ENCODE results near the gene NPAS3.

Gene NPAS3

DNA sequence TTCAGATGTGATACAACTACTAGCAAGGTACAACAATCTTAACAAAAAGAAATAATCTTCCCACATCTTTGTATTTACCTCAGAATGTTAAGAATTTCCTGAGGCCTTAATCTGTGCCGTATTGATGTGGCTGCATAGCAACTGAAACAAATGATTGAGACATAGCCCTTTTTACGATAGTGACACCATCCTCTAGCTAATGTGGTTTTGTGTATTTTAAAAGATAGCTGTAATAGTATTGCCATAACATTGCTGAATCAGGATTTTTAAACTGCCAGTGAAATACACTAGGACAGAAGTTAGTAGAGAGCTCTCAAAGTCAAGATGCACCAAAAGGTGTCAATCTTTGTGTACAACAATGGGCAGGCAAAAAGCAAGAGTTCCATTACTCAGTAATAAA, 11.9 kb downstream of the NPAS3 start:
- in situ Hi-C loops (cut with HindIII; ENCODE audit: low sequenced_read_pairs) = no loop called here
- no peak overlapping the region for H3K4me3 ChIP-seq (ENCODE audit: low read depth, low read length)

DNA sequence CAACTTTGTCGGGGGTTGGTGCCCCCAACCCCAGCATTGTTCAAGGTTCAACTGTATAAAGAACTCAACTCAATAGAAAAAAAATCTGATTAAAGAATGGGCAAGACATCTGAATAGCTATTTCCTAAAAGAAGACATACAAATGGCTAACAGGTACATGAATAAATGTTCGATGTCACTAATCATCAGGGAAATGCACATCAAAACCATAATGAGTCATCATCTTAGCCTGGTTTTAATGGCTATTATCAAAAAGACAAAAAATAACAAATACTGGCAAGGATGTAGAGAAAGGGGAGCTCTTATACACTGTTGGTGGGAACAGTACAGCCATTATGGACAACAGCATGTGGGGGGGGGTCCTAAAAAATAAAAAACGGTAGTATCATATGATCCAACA, 28.7 kb downstream of the NPAS3 start:
- no peak for DNase-seq (ENCODE audit: low read depth)
- H3K4me3 ChIP-seq (ENCODE audit: low read depth, low read length) = no peak overlapping the region
- in situ Hi-C loops (cut with HindIII; ENCODE audit: low sequenced_read_pairs) = no loop called here
- TF ChIP-seq, protein P1, sequence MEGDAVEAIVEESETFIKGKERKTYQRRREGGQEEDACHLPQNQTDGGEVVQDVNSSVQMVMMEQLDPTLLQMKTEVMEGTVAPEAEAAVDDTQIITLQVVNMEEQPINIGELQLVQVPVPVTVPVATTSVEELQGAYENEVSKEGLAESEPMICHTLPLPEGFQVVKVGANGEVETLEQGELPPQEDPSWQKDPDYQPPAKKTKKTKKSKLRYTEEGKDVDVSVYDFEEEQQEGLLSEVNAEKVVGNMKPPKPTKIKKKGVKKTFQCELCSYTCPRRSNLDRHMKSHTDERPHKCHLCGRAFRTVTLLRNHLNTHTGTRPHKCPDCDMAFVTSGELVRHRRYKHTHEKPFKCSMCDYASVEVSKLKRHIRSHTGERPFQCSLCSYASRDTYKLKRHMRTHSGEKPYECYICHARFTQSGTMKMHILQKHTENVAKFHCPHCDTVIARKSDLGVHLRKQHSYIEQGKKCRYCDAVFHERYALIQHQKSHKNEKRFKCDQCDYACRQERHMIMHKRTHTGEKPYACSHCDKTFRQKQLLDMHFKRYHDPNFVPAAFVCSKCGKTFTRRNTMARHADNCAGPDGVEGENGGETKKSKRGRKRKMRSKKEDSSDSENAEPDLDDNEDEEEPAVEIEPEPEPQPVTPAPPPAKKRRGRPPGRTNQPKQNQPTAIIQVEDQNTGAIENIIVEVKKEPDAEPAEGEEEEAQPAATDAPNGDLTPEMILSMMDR (IDR thresholded peaks at IDR 0.05; ENCODE audit: low read depth, low read length, missing control alignments) = no peak

More for the DNA sequence above, 11.9 kb downstream of the NPAS3 start:
- peak; percentile 35 for DNase-seq (ENCODE audit: low read depth)
- TF ChIP-seq, protein P1 (IDR thresholded peaks at IDR 0.05; ENCODE audit: low read depth, low read length, missing control alignments) = no peak

DNA sequence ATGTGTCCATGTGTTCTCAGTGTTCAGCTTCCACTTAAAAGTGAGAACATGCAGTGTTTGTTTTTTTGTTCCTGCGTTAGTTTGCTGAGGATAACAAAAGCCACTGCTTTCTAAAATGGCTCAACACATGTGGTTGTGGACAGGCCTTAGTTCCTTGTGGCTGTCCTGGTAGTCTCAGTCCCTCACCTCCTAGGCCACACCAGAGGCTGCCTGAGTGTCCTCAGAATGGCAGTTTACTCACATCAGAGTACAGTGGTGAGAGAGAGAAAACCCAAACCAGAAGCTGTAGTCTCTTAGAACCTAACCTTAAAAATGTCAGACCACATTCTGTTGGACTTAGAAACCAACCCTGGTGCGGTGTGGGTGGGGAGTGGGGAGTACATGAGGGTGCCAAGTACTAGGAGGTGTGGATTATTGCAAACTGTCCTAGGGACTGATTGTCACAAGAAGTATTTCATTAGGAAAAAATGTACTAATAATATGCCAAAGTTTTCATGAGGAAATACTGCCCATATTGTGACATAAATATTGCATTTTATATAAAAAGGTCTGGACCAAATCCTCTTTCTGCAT, 30.4 kb downstream of the NPAS3 start:
- in situ Hi-C loops (cut with HindIII; ENCODE audit: low sequenced_read_pairs) = no loop called here
- TF ChIP-seq, protein P1 (IDR thresholded peaks at IDR 0.05; ENCODE audit: low read depth, low read length, missing control alignments) = no peak
- no peak overlapping the region for H3K4me3 ChIP-seq (ENCODE audit: low read depth, low read length)
- no peak for DNase-seq (ENCODE audit: low read depth)

DNA sequence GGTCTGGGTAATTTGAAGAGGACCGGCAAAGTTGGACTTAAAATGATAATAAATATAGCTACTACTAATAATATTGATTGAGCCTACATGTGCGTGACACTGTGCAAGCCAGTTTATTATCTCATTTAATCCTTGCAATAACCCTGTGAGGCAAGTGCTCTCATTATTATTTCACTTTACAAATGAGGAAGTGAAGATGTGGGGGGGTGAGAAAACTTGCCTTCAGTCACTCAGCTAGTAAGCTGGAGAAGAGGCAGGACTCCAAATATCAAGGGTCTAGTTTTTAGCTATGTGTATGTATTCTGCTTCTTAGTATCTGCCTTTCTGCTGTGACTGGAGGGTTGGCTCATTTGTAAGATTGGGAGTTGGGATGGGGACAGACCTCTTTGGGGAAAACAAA, 39.2 kb downstream of the NPAS3 start:
- in situ Hi-C loops (cut with HindIII; ENCODE audit: low sequenced_read_pairs) = no loop called here
- TF ChIP-seq, protein P1 (IDR thresholded peaks at IDR 0.05; ENCODE audit: low read depth, low read length, missing control alignments) = no peak
- no peak for DNase-seq (ENCODE audit: low read depth)
- H3K4me3 ChIP-seq (ENCODE audit: low read depth, low read length) = no peak overlapping the region

DNA sequence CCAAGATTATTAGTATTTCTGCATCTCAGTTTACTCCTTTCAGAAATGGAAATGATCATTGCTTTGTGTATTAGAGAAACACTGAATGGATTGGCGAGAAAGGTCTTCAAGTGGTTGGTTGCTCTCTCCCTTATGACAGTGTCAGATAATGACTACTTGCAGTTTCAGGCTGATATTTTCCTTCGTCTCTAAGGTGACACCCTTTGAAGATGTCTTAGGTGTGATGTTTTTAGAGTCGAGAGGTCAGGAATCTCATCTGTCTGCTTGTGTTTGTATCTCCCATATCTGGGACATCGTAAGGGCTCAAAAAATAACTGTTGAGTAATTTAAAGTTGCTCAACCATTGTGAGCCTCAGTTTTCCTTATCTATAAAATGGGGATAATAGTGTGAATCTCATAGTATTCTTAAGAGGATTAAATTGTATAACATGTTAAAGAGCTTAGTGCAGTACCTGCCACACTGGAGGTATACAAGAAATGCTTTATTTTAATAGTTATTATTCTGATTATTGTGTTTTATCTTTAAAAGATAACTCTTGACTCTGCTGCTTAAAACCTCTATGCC, 40.1 kb downstream of the NPAS3 start:
- TF ChIP-seq, protein P1 (IDR thresholded peaks at IDR 0.05; ENCODE audit: low read depth, low read length, missing control alignments) = no peak
- DNase-seq (ENCODE audit: low read depth) = no peak
- H3K4me3 ChIP-seq (ENCODE audit: low read depth, low read length) = no peak overlapping the region
- in situ Hi-C loops (cut with HindIII; ENCODE audit: low sequenced_read_pairs) = no loop called here

DNA sequence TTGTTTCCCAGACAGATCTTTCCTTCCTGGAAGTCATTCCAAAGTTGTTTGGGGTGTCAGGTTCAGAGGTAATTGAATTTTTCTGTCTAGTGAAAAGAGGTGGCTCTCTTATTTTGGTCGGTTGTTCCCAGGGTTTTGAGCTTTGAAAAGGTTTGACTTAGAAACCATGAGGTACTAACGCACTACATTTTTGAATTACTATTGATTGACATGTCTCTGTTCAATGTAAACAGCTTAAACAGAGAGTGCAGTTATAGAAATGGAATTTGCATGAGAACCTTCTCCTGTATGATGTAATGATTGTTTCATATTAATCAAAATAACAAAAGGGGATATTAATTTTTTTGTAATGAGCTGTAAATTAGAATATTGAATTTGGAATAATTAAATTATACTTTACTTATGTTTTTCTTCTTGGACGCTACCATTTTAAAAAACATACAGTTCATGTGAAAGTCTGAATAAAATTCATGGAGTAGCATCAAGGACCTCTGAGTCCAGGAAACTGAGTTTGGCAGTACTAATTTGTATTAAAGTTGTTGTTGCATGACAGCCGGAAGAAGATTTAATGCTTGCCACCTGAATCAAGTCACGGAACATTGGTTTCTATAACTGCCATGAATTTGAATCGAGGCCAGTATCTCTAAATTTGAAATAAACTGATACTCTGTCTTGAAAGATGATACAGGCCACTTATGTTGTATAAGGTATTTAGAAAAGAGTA, 41.7 kb downstream of the NPAS3 start:
- no peak overlapping the region for H3K4me3 ChIP-seq (ENCODE audit: low read depth, low read length)
- in situ Hi-C loops (cut with HindIII; ENCODE audit: low sequenced_read_pairs) = no loop called here
- TF ChIP-seq, protein P1 (IDR thresholded peaks at IDR 0.05; ENCODE audit: low read depth, low read length, missing control alignments) = no peak
- DNase-seq (ENCODE audit: low read depth) = no peak

All from astrocyte of the cerebellum (primary cell).